Muscle of arm (tissue), 12 donors: ENCODE data around the gene IGFBP4. TPM values are rescaled to one million over a fixed set of nuclear protein-coding genes. Genes with fewer than 3 reads are reported as not detected.
A peak's percentile ranks its signal among the peaks of the same experiment; 100 is the strongest.

ENCODE experiments used
- DNase-seq: peaks from one replicate; pipeline ENCODE4 v3.0.0-alpha.2; 2013
- polyA plus RNA-seq, 12 donors: library from polyadenylated mRNA; unstranded; fragments of 120-200 nt; gene quantifications; one replicate each; pipeline ENCODE4 v1.2.1, GENCODE V29; 2013; ENCODE audit not compliant: insufficient read length in 12 of 12

IGFBP4 gene
- polyA plus RNA-seq, 12 donors = 182 to 333 (median 234) TPM; not detected in 1

- DNase-seq = no peak
Measured at GRCh38 chr17:40427002-40427491, 16.2 kb upstream of the IGFBP4 start.

- DNase-seq = no peak
Measured at GRCh38 chr17:40430272-40431230, 12.7 kb upstream of the IGFBP4 start.

- DNase-seq = no peak
Measured at GRCh38 chr17:40431231-40431602, 12.0 kb upstream of the IGFBP4 start.

- DNase-seq = peak; percentile 75
Measured at GRCh38 chr17:40432864-40433528, 10.3 kb upstream of the IGFBP4 start.

- DNase-seq = no peak
Measured at GRCh38 chr17:40433551-40434415, 9.5 kb upstream of the IGFBP4 start.

- no peak for DNase-seq
Measured at GRCh38 chr17:40436636-40437035, 6.6 kb upstream of the IGFBP4 start.

GRCh38 chr17:40437095-40437732 lies 6.0 kb upstream of the IGFBP4 start:
- DNase-seq = no peak

GRCh38 chr17:40440166-40440565 lies 3.1 kb upstream of the IGFBP4 start:
- no peak for DNase-seq

GRCh38 chr17:40442392-40443195 lies 656 bp upstream of the IGFBP4 start:
- DNase-seq = no peak

- DNase-seq = no peak
Measured at GRCh38 chr17:40443988-40444899, 994 bp downstream of the IGFBP4 start.

GRCh38 chr17:40445751-40446468 lies 2.7 kb downstream of the IGFBP4 start:
- DNase-seq = no peak

- DNase-seq = no peak
Measured at GRCh38 chr17:40447148-40447644, 3.9 kb downstream of the IGFBP4 start.

GRCh38 chr17:40447806-40448205 lies 4.6 kb downstream of the IGFBP4 start:
- DNase-seq = no peak

GRCh38 chr17:40448213-40448638 lies 5.0 kb downstream of the IGFBP4 start:
- DNase-seq = no peak

- DNase-seq = no peak
Measured at GRCh38 chr17:40448639-40449261, 5.5 kb downstream of the IGFBP4 start.

- no peak for DNase-seq
Measured at GRCh38 chr17:40450175-40450574, 6.9 kb downstream of the IGFBP4 start.

GRCh38 chr17:40451420-40451819 lies 8.2 kb downstream of the IGFBP4 start:
- peak; percentile 90 for DNase-seq

- DNase-seq = peak; percentile 91
Measured at GRCh38 chr17:40452216-40452787, 9.1 kb downstream of the IGFBP4 start.
